NCI-H2107 (cell line): ENCODE measurements around the gene CDC42.
"Not testable (repeated sequence)": the region's sequence is repeated elsewhere in the genome, so short reads cannot be mapped to it uniquely, and the experiment has no call there.

Source experiments
- DNase-seq: peaks from one replicate; lab custom pipeline; 2025; lab: John Stamatoyannopoulos, UW

Gene CDC42

DNA sequence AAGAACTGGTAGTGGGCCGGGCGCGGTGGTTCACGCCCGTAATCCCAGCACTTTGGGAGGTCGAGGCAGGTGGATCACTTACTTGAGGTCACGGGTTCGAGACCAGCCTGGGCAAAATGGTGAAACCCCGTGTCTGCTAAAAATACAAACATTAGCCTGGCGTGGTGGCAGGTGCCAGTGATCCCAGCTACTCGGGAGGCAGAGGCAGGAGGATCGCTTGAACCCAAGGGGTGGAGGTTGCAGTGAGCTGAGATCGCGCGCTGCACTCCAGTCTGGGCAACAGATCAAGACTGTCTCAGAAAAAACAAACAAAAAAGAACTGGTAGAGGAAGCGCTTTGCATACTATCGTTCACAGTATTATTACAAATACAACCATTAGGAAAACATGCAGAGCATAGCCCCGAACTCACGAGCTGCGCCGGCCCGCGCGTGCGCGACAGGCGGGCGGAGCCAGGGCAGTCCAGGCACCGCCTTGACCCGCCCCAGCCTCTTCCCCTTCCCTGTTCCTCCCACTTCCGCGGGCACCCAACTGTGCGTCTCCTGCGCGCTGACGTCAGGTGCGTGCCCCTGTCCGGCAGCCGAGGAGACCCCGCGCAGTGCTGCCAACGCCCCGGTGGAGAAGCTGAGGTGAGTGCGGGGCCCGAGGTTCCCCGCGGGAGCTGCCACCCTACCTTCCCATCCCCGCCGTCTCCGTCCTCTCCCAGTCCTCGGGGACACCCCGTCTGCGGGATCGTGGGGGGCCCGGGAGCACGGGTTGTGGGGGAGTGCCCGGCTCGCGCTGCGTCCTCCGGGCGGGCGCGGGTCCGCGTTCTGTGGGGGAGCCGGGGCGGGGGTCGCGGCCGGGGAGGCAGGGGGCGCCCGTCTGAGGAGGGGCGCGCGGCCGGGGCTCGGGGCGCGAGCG is at the start of gene CDC42:
Gene CDC42 (plus strand): TSS at position 595 of the 902 bp plus-strand sequence. CDS start 25,770 bp downstream, outside the sequence.
- peak; percentile 82 for DNase-seq

DNA sequence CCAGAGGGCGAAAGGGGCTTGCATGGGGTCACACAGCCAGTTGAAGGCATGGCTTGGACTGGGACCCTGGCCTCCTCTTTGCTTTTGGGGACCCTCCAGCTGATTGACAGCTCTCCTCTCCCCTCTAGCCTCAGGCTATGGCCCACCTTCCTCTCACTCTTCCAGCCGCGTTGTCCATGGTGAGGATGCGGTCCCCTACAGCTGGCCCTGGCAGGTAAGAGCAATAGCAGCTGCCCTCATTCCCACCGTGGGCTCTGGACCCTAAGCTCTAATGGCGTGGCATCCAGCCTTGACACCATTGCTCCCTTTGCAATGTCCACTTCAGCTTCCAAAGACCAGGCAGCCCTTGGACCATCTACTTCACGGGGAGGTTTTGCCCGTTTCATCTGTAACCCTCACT is 49.6 kb upstream of the CDC42 start:
- not testable (repeated sequence) for DNase-seq

DNA sequence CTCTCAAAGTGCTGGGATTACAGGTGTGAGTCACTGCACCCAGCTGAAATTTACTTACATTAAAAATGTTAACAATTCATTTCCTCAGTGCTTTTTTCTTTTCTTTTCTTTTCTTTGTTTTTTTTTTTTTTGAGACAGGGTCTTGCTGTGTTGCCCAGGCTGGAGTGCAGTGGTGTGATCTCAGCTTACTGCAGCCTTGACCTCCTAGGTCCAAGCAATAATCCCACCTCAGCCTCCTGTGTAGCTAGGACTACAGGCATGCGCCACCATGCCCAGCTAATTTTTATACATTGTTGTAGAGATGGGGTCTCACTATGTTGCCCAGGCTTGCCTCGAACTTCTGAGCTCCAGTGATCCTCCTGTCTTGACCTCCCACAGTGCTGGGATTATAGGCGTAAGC is 48.5 kb upstream of the CDC42 start:
- not testable (repeated sequence) for DNase-seq

DNA sequence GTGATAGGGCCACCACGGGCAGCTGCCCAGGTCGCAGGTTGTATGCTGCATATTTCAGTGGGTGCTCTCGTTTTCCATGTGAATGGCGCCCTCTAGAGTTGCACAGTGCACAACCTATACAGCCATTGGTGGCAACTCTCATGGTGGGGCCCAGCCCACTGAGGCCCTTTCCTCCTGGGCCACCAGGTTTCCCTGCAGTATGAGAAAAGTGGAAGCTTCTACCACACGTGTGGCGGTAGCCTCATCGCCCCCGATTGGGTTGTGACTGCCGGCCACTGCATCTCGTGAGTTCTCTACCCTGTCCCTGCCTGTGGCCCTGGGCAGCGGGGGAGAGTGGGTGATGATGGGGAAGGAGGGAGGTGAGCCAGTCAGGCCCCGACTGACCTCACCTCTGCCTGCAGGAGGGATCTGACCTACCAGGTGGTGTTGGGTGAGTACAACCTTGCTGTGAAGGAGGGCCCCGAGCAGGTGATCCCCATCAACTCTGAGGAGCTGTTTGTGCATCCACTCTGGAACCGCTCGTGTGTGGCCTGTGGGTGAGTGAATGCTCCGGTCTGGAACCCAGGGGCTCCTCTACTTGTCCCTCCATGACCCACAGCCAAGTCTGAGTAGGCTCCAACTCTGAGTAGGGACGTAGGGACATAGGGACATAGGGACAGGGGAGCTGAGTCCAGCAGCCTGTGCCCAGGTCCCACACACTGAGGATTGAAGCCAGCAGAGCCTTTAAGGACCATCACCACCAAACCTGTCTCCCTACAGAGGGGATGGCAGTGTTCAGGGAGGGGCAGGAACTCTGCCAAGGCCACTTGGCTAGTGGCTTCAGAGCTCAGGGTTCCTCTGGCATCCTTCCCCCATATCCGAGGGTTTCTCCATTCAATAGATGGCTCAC is 47.0 kb upstream of the CDC42 start:
- not testable (repeated sequence) for DNase-seq

DNA sequence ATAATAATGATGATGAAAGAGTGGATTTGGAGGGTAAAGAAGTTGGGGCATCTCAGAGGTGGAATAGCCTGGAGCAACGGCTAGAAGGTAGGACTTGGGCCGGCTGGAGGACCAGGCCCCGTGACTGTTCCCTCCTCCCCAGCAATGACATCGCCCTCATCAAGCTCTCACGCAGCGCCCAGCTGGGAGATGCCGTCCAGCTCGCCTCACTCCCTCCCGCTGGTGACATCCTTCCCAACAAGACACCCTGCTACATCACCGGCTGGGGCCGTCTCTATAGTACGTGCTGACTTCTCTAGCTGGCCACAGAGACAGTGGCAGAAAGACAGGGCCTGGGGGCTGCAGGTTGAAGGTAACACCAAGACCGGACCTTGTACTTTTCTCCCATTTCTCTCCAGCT is 45.8 kb upstream of the CDC42 start:
- not testable (repeated sequence) for DNase-seq

DNA sequence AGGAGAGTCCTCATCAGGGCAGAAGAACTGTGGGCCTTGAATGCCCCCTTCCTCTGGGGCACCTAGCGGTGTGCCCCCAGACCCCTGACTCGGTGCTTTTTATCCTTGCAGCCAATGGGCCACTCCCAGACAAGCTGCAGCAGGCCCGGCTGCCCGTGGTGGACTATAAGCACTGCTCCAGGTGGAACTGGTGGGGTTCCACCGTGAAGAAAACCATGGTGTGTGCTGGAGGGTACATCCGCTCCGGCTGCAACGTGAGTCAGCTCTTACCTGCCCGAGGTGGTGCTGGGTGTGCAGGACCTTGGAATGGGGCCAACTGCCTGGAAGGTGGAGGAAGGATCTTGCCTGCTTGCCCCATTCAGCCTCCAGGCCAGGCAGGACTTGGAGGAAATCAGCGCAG is 45.2 kb upstream of the CDC42 start:
- DNase-seq = not testable (repeated sequence)

DNA sequence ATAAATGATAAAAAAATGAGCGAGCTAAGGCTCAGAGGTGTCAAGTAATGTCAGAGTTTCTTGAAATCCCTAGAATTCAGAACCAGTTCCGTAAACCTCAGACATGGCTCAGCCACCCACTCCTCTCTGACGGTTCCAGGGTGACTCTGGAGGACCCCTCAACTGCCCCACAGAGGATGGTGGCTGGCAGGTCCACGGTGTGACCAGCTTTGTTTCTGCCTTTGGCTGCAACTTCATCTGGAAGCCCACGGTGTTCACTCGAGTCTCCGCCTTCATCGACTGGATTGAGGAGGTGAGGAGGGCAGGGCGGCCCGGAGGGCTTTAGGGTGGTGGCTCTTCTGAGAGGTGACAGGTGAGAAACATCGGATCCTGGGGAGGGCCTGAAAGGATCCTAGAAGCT is 42.9 kb upstream of the CDC42 start:
- not testable (repeated sequence) for DNase-seq

DNA sequence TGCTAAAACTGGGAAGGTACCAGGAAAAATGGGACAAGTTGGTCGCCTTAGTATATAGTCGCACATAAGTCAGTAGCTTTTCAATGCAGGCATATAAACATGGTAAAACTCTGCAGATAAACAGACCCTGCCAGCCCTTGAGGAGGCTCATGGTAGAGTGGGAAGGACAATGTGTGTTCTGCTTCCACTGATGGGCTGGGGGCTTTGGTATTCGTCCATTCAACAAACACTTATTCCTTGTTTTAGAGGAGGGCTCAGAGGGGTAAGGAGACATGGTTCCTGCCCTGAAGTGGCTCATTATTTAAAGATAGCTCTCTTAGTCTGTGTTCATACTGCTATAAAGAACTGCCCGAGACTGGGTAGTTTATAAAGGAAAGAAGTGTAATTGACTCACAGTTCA is 39.8 kb upstream of the CDC42 start:
- DNase-seq = not testable (repeated sequence)

DNA sequence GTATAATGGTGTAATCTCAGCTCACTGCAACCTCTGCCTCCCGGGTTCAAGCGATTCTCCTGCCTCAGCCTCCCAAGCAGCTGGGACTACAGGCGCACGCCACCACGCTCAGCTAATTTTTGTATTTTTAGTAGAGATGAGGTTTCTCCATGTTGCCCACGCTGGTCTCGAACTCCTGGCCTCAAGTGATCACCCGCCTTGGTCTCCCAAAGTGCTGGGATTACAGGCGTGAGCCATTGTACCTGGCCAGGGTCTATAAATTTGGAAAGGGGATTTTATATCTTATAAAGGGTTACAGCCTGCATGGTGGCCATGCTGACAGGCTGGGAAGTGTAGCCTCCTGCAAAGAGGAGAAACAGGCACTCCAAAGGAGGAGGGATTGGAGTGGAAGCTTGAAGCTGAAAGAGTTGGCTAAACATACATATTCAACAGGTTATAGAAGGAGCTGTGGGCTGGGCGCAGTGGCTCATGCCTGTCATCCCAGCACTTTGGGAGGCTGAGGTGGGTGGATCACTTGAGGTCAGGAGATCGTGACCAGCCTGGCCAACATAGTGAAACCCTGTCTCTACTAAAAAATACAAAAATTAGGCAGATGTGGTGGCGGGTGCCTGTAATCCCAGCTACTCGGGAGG is 37.8 kb upstream of the CDC42 start:
- not testable (repeated sequence) for DNase-seq

DNA sequence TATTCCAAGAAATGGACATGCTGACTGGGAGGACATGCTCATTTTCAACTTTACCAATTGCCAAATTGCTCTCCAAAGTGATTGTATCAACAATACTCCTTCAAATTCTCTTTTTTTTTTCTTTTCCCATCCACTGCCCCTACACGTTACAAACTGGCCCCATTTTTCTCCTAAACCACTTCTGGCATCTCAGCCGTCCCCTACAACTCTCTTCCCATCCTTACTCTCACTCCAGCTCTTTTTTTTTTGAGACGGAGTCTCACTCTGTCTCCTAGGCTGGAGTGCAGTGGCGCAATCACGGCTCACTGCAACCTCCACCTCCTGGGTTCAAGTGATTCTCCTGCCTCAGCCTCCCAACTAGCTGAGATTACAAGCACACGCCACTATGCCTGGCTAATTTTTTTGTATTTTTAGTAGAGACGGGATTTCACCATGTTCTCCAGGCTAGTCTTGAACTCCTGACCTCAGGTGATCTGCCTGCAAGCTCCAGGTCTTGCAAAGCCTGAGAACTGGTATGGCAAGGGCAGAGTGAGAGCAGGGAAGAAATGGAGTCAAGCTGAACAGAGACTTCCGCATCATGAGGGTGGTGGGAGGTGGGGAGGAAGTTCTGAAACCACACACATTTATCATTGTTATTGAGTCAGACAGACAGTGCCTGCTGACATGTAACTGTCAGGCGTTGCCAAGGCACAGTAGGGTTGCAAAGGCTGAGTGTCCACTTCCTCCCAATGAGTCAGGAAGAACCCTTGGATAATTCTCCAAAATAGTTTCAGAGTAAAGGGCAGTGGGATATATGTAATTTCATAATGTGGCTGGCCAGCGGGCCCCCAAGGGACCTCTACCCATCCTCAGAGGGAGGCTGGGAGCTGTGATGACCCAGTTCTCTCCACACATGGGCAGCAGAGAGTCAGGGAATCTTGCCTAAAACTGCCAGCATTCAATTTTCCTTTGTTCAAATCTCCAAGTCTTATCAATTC is 33.6 kb upstream of the CDC42 start:
- no peak for DNase-seq

DNA sequence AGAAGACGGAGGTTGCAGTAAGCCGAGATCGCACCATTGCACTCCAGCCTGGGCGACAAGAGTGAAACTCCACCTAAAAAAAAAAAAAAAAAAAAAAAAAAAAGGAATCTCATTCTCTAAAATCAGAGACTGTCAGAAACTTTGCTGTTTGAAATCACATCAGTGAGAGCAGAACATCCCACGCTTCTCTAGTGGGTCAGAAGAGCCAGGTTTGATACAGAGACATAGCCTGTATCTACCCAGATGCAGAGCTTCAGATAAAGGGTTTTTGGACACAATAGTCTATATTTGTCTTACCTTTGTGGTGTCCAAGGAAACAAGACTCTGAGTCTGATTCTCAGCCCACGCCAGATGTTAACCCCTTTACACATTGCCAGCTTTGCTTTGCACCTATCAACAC is 31.4 kb upstream of the CDC42 start:
- DNase-seq = no peak

DNA sequence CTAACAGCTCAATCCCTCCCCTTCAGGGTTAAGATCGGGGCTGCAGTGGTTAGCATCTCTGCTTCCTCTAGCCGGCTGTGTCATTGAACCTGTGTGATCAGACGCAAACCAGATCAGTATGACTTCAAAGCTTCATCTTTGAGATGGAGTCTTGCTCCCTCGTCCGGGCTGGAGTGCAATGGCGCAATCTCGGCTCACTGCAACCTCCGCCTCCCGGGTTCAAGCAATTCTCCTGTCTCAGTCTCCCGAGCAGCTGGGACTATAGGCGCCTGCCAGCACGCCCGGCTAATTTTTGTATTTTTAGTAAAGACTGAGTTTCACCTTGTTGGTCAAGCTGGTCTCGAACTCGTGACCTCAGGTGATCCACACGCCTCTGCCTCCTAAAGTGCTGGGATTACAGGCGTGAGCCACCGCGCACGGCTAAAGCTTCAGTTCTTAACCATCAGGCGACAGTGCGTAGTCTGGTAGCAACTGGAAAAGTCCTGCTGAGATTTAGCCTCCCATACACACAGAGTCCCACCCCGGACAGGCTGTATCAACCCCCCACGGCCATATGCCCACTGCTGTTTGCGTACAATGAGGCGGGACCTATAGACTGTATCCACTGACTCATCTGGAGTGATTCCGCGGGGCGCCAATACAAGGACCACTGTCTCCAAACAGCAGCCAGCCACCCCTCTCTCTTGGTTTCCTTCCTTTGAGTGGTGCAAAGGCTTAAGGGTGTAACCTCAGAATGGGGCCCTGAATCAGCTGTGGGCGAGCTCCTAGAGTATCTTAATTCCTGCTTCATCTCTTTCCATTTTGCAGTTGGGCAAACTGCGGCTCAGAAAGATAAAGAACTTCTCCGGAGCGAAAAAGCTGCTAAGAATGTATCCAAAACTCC is 27.8 kb upstream of the CDC42 start:
- no peak for DNase-seq

DNA sequence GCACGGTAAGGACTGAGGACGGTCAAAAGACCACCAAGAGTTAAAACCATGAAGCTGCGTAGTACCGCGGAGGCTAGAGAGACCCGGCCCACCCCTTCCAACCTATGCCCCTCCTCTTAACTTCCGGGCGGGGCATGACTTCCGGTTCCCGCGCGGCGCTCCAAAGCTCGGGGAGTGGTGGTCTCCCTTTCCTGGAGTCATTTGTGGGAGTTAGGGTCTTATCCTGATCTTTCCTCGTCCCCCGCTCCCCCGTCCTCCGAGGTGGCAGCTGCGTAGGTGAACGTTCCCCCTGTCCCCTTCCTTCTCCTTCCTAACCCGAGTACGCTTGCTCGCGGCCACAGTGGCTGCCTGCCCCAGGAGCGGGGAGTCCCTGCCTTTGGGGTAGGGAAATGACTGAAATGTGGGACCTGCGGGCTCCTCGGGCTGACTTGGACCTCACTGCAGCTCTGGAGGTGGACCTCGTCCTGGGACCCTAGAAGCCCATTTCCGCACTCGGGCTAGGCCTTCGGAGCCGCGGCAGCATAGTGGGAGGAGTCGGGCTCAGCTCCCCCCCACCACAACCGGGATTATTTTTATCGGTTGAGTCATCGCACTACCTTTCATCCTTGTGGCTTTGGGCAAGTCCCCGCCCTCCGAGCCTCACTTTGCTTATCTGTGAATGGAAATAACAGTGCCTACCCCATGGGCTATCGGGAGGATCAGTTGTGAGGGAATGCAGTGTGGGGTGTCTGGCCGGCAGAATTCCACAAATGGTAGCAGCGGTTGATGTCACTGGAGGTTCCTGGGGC is 26.9 kb upstream of the CDC42 start:
- DNase-seq = peak; percentile 53

DNA sequence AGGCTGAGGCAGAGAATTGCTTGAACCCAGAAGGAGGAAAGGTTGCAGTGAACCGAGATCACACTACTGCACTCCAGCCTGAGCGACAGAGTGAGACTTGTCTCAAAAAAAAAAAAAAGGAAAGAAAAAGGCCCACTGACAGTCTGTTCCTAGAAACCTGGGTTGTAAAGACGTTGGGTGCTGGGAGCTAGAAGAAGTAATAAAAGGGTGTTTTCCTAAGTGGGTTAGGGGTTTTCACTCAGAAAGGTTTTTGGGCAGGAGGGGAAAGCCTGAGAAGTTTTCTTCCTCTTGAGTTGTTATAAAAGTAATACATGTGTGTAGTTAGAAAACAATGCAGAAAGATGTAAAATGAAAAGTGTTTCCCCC is 25.6 kb upstream of the CDC42 start:
- DNase-seq = no peak

DNA sequence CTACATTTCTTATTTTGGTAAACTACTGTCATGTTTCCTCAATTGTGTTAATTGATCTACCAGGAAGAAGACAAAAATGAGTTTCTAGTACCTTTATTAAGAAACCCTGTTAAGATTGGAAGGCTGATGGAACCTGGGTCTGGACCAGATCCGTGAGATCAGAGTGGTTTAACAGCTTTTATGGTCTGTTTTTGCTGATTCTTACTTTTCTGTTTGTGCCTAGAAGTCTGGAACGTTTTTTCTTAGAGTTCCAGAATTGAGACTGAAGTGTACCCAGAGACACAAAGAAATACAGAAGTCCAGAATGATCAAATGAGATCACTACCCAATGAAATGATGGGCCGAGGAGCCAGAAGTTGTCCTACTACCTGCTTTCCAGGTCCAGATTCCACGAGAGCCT is 22.5 kb upstream of the CDC42 start:
- DNase-seq = no peak

DNA sequence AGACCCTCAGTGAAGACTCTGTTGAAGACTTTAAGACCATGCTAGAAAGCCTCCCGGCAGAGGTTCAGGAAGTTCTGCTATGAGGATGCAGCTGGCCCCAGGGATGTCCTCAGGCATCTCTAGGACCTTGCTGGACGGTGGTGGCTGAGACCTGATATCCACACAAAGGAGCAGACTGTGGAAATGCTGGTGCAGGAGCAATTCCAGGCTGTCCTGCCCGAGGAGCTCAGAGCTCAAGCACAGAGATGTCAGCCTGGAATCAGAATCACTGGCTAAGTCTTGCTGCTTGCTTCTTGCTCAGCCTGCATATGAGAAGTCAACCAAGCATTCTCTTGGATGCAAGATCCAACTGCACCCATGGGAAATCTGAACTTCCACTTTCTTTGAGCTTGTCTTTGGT is 22.0 kb upstream of the CDC42 start:
- no peak for DNase-seq

DNA sequence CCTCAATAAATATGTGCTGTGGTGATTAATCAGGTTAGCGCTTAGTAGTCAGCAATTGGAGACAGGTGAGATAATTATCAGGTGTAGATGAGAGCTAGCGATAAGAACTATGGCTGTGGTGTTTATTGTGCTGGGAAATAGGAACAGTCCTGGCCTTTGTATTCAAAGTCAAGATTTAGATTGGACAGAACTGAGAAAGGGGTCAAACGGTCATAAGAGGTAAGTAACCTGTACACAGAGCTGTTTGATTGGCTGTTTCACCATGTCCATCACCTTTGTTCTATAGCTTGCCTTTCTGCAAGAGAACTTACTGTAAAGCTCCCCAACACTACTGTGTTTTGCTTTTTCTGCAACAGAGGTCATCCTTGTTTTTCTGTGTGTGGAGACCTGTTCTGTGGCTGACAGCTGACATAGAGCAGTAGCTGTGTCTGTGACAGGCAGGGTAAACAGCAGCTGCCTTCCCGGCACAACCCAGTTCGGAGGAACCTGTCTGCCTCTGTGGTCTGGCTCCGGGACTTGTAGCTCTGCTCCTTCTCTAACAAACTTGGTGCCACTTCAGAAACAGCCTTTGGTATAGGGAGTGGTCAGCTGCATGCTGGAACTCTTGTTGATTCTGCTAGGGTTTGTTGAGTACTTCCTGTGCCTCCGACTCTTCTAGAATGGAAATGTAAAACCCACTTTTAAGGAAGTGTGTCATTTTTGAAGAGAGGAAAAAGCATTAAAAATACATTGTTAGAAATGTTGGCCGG is 21.1 kb upstream of the CDC42 start:
- no peak for DNase-seq

DNA sequence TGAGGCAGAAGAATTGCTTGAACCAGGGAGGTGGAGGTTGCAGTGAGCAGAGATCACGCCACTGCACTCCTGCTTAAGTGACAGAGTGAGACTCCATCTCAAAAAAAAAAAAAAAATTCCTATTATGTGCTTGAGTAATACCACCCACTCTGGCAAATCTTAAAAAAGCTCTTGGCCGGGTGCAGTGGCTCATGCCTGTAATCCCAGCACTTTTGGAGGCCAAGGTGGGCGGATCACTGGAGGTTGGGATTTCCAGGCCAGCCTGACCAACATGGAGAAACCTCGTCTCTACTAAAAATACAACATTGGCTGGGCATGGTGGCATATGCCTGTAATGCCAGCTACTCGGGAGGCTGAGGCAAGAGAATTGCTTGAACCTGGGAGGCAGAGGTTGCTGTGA is 17.7 kb upstream of the CDC42 start:
- not testable (repeated sequence) for DNase-seq

DNA sequence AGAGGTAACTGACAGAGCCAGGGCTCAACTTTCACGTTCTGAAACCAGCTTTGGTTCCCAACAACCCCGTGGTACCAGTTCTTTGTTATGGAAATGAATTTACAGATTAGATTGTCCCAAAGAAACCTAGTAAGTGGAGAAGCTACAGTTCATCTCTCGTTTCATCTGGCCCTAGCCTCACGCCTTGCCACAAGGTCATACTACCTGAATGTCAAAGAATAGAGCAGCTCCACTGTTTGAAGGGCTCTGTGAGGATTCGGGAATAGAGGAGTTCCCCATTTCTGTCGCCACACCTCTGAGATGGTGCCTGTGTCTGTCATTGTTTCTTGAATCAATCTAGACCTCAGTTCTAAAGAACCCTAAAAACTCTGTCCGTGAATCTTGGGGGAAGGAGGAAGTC is 15.0 kb upstream of the CDC42 start:
- DNase-seq = no peak
